ENCODE results near the gene FOXE3.

FOXE3 gene

GRCh38 chr1:47415728-47416318, at the start of gene FOXE3:
FOXE3 (plus strand) TSS chr1:47416285; CDS start chr1:47416316, 31 bp downstream.
- no peak for TF ChIP-seq CTCF (IDR thresholded peaks at IDR 0.05; ENCODE audit: insufficient read depth, low read length, missing control alignments)
- ChIA-PET CTCF (interaction anchor here (1.8 to 22.8 kb wide), 8 partner anchors 7 to 26 kb away, joined by 5 to 535 read pairs (median 57); partner anchors contain the start of gene FOXD2), POLR2A (no interaction called here)
- no peak for DNase-seq (ENCODE audit: low read depth, low spot score)
- peak within 1 kb of the TSS; percentile 39 for H3K4me3 ChIP-seq (ENCODE audit: low read depth, low read length)

GRCh38 chr1:47367651-47368050, 48.4 kb upstream of the FOXE3 start:
- no peak for DNase-seq (ENCODE audit: low read depth, low spot score)
- TF ChIP-seq CTCF (IDR thresholded peaks at IDR 0.05; ENCODE audit: insufficient read depth, low read length, missing control alignments) = no peak
- POLR2A ChIA-PET = no interaction called here
- no peak overlapping the region for H3K4me3 ChIP-seq (ENCODE audit: low read depth, low read length)
- CTCF ChIA-PET = interaction anchor here (1.4 to 3.1 kb wide), 2 partner anchors 9 to 21 kb away, joined by 4 to 19 read pairs; no protein-coding TSS in a partner anchor

GRCh38 chr1:47371016-47371517, 45.0 kb upstream of the FOXE3 start:
- TF ChIP-seq CTCF (IDR thresholded peaks at IDR 0.05; ENCODE audit: insufficient read depth, low read length, missing control alignments) = no peak
- H3K4me3 ChIP-seq (ENCODE audit: low read depth, low read length) = no peak overlapping the region
- POLR2A ChIA-PET = no interaction called here
- DNase-seq (ENCODE audit: low read depth, low spot score) = no peak
- CTCF ChIA-PET = interaction anchor here (1.1 to 2.9 kb wide), 3 partner anchors 18 to 66 kb away, joined by 3 to 20 read pairs (median 3); no protein-coding TSS in a partner anchor

- POLR2A ChIA-PET = no interaction called here
- H3K4me3 ChIP-seq (ENCODE audit: low read depth, low read length) = no peak overlapping the region
- no peak for DNase-seq (ENCODE audit: low read depth, low spot score)
- CTCF ChIA-PET = interaction anchor here (1.1 kb wide), 1 partner anchor 182 kb away, joined by 3 read pairs; no protein-coding TSS in a partner anchor
- TF ChIP-seq CTCF (IDR thresholded peaks at IDR 0.05; ENCODE audit: insufficient read depth, low read length, missing control alignments) = no peak
Measured at GRCh38 chr1:47374501-47374900, 41.6 kb upstream of the FOXE3 start.

- DNase-seq (ENCODE audit: low read depth, low spot score) = no peak
- CTCF ChIA-PET = interaction anchor here (3.4 kb wide), 1 partner anchor 11 kb away, joined by 19 read pairs; no protein-coding TSS in a partner anchor
- TF ChIP-seq CTCF (IDR thresholded peaks at IDR 0.05; ENCODE audit: insufficient read depth, low read length, missing control alignments) = no peak
- POLR2A ChIA-PET = no interaction called here
- no peak overlapping the region for H3K4me3 ChIP-seq (ENCODE audit: low read depth, low read length)
Measured at GRCh38 chr1:47378147-47378546, 37.9 kb upstream of the FOXE3 start.

GRCh38 chr1:47380699-47381098, 35.4 kb upstream of the FOXE3 start:
- ChIA-PET POLR2A (no interaction called here), CTCF (interaction anchor here (0.7 to 19.0 kb wide), 6 partner anchors 9 to 345 kb away, joined by 3 to 535 read pairs (median 4); partner anchors contain the start of gene FOXD2)
- no peak overlapping the region for H3K4me3 ChIP-seq (ENCODE audit: low read depth, low read length)
- no peak for DNase-seq (ENCODE audit: low read depth, low spot score)
- no peak for TF ChIP-seq CTCF (IDR thresholded peaks at IDR 0.05; ENCODE audit: insufficient read depth, low read length, missing control alignments)

All from AG04449 (cell line).